HG03103 (cell line): ENCODE measurements around the gene SMTNL2.
"Not testable (repeated sequence)": the region's sequence is repeated elsewhere in the genome, so short reads cannot be mapped to it uniquely, and the experiment has no call there.

Source experiments
- ATAC-seq: cut with Tn5 transposase; IDR thresholded peaks from one replicate; pipeline ENCODE4 v1.9.1; 2021; ENCODE audit warnings: low read depth; ENCODE audit not compliant: unreplicated experiment

SMTNL2 gene

DNA sequence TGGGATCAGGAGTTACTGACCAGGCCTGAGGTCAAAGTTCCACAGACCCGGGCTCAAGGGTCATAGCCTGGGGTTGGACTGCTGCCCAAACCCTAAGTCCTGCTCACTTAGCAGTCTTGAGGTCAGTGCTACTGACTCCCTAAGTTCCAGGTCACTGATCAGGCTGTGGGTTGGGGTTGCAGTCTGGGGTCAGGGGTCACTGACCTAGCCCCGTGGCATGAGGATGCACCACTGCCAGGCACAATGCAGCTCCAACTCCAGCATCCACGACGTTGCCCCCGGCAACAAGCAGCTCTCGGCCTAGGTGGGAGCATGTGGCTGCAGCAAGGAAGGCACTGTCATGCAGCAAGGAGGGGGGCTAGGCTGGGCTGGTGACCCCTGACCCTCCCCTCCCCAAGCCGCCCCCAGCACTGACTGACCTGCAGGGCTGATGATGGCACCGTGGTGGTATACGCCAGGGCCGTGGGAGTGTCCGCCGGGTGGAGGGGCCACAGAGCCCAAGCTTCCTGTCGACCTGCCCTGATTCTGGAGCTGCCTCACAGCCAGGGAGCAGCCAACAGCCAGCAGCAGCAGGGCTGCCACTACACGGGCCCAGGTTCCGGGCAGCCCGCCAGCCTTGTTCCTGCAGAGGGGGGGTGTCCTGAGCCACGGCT, 25.1 kb upstream of the SMTNL2 start:
- ATAC-seq = no peak

DNA sequence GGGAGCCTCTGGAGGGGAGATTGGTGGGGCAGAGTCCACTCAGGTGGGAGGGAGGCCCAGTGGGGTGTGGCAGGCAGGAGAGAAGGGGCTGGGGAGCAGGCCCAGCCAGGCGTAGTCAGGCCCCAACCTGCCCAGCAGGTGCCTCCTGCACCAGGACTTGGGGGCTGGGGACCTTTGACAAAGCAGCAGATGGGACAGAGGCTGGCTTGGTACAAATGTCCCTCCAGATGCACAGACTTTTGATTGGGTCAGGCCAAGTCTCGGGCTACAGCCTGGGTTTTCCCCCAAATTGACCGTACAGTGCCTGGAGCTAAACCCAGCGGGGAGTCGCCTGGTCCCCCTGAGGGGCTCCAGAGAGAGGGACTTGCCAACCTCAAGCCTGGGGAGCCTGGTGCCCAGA, 24.4 kb upstream of the SMTNL2 start:
- no peak for ATAC-seq

DNA sequence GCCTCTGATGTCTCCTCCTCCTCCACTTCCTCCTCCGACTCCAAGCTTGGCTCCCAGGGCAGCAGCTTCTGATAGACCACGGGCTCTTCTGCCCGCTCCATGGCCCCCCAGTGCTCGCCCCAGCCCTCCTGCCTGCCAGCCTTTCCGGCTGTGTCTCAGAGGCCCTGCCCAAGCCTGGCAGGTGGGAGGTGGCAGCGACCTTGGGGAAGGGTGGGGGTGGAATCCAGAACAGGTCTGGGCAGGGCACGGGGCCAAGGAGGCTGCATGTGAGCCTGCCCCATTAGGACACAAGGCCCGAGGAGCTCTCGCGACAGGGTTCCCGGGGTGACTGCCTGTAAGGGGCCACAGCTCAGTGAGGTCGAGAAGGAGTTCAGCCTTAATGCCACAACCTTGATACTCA, 23.9 kb upstream of the SMTNL2 start, which contains the start of gene GGT6:
GGT6 (minus strand) TSS at position 157 of the 400 bp plus-strand sequence; CDS start at position 101, 56 bp downstream.
- ATAC-seq = no peak

DNA sequence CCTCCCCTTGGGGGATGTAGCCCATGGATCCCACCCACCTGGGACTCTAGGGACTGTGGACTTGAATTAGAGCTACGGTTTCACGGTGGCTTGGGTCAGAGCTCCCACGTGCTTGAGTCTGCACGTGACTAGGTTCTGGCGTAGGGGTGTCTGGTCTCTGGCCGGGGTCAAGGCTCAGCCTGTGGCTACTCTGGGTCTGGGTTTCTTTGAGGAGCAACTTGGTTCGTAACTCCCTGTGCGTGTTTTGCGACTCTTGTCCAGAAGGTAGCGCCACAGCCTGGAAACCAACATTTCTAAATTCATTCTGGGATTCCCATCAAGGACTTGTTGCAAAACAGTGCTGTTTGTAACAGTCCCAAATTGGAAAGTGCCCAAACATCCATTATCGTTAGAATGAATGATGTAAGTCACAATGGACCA, 23.5 kb upstream of the SMTNL2 start:
- no peak for ATAC-seq

DNA sequence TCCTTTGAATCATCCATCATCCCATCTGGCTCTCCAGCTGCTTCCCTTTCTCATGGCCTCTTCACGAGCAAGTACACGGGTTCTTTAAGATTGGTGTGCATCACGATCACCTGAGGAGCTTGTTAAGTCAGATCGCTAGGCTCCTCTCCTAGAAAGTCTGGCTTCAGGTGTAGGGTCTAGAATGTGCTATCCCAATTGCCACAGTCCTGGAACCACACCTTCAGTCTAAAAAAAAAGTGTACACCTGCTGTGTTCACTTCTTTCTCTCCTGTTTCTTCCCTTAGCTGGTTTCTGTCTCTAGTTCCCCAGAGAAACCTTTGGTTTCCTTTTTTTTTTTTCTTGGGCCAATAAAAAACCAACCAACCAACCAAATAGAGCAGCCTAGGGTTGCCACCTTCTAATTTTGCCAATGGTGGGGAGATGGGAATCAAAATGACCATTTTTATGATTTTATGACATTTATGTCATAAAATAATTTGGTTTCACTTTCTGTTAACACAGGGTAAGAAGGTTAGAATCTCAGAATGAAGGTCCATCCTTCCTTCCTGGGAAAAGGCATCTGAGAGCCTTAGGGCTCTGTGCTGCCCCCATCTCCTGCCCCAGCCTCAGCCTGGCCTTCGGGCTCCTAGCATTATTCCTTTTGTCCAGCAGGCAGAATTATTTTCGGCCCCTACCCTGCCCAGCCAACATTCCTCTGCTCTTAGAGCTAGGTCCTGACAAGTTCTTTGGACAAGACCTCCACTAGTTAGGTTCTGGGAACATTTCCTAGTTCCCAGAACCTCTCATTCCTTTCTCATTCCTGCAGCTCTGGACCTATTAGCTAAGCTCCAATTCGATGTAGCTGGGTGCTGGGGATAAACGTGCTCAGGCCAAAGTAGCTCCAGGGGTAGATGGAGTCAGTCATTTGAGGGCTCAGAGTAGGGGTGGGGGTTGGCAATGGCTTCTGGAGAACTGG, 22.0 kb upstream of the SMTNL2 start:
- no peak for ATAC-seq

DNA sequence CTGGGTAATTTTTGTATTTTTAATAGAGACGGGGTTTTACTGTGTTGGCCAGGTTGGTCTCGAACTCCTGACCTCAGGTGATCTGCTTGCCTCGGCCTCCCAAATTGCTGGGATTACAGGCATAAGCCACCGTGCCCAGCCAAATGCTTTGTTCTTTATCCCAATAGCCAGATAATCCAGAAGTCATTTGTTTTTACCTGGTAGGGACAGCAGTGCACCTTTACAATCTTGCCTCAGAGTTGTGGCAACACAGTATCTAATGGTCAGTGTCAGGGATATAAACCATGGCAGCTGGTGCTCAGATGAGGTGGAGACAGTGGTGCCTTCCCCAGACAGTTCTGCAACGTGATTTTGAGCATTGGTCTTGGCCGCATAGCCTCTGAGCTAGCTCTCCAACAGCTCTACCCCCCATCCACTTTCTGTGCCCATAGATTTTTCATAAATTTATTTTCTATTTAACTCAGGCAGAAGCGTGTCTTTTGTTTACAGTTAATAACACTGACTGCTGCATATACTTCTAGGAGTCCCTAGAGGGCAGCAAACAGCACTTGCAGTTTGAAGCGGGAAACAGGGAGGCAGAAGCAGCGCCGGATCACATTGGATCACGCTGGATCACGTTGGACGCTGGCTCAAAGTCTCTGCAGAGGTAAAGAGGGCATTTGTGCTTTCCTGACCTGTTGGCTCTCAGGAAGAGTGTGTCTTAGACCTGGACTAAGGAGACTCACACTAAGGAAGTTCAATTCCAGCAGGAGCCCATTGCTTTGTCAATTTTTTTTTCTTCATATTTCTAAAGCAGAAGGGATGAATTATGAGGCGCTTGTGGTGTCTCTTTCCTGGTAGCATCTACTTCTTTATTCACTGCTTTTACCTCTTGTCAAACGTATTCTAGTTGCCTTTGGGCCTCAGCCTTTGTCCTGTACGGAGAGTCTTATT, 18.9 kb upstream of the SMTNL2 start:
- no peak for ATAC-seq

DNA sequence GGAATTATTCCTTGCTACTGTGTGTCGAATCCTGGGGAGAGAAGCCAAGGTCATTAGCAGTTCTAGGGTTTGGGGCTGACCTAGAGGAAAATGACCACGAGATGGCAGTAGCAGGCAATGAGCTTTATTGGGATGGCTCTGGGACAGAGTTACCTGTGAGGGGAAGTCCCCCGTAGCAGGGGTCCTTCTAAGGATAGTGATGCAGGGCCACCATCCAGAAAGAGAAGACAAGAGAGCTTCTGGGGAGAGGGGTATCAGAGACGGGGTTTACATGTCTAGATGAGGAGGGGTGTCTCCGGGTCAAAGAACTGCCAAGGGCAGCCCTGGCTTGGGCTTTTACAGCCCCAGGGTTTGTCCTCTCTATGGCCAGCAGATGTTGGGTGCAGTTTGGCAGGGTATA, 17.5 kb upstream of the SMTNL2 start:
- no peak for ATAC-seq

DNA sequence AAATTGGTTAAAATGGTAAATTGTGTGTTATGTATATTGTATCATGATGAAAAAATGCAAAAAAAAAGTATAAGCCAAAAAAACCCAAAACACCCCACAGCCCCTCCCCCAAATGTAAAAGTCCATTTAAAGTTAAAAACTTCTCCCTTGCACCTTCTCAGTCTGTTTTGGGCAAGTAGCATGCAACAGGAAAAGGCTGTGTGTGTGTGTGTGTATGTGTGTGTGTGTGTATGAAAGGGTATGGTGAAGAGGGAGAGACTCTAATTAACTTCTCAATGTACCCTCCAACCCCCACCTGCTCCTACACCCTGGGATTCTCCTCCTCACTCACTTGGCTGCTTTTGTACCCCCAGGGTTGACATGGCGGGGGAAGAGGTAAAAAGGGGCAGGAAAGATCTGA, 14.7 kb upstream of the SMTNL2 start:
- no peak for ATAC-seq

DNA sequence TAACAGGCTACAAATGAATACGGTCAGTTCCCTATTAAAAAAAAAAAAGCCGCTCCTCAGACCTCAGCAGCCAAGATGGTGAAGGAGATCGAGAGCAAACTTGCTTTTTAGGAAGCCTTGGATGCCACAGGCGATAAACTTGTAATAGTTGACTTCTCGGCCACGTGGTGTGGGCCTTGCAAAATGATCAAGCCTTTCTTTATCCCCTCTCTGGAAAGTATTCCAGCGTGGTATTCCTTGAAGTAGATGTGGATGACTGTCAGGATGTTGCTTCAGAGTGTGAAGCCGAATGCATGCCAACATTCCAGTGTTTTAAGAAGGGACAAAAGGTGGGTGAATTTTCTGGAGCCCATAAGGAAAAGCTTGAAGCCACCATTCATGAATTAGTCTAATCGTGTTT, 12.2 kb upstream of the SMTNL2 start:
- ATAC-seq = no peak

DNA sequence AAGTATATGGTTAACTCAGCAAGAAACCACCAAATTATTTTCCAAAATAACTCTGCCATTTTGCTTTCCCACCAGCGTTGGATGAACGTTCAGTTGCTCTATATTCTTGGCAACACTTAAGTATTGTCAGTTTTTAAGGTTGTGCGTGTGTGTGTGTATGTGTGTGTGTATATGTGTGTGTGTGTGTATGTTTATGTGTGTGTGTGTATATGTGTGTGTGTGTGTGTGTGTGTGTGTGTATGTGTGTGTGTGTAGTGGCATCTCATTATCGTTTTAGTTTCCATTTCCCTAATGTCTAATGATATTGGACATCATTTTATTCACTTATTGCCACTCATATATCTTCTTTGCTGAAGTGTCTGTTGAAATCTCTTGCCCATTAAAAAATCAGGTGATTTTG, 11.2 kb upstream of the SMTNL2 start:
- ATAC-seq = no peak

DNA sequence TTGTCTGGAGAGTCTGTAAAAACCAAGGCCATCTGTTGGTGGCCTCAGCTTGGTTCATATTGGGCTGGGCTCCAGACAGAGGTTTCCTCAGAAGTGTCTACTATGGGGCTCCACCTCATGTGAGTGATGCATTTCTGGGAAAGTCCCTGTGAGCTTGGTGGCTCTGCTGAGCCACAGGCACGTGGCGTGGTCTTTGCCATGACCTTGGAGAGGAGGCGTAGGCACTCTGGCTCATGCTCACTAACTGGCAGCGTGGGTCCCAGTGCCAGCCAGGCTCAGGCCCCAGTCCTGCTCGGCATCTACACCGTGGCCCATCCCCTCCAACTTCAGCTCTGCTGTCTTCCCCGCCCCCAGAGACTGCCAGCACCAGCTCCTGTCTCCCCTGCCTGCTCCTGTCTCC, 10.7 kb upstream of the SMTNL2 start:
- ATAC-seq = no peak

DNA sequence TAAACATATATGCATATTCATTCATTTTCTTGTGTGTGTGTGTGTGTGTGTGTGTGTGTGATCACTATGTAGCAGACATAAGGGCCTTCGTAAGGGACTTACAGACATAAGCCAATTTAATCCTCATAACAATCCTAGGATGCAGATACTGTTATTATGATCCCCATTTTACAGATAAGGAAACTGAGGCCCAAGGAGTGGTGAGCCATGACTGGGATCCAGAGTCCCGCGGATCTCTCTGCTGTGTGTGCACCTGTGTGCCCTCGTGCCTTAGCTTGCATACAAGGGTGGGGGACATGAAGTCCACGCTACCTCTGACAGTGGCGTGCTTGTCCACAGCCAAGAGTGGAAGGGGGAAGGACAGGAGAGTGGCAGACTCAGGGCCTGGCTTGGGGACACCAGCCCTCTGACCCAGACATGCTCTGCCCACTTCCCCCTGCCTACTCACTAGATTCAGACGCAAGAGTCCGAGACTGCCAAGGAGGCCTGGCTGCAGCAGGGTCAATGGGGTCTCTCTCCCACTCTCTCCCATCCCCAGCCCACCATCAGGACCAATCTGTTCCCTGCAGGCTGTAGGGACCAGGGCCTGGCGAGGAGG, 9.8 kb upstream of the SMTNL2 start:
- no peak for ATAC-seq

DNA sequence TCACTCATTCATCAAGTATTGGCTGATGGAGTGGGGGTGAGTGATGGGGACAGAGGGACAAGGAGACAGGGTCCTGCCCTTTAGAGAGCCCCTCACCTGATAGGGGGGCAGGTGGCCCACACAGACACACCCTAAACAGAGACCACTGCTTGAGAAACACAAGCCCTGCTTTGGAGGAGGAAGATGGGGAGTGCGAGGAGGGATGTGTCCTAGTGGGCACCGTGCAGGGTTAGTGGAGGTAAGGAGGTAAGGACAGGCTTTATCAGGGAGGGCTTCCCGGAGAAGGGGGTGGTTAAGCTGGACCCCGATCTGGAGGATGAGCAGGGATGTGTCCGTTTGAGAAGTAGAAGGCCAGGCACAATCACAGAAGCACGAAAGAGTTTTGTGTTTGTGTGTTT, 8.2 kb upstream of the SMTNL2 start:
- ATAC-seq = no peak

DNA sequence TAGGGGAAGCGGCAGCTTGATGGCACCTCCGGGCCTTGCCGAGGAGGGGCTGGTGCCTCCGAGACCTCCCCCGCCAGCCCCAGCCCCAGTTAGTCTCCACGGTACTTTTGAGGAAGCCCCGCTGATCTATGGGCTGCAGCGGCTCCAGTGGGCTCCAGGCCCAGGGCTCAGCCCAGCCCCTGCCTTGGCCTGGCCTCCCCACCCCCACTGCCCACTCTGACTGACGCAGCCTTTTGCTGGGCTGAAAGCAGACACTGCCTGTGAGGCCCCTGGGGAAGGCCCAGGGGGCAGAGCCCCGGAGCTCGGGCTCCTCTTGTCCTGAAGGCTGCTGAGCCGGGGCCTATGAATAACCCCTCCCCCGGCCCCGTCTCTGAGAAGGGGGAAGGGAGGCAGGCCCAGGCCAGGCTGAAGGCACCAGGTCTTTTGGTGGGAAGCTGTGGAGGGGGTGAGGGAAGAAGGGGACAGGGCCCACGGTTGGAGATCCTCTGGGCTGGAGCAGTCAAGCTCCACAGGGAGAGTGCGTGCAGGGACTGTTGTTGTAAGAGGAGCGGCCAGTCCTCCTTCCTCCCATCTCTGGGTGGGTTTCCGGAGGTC, 7.5 kb upstream of the SMTNL2 start:
- no peak for ATAC-seq

DNA sequence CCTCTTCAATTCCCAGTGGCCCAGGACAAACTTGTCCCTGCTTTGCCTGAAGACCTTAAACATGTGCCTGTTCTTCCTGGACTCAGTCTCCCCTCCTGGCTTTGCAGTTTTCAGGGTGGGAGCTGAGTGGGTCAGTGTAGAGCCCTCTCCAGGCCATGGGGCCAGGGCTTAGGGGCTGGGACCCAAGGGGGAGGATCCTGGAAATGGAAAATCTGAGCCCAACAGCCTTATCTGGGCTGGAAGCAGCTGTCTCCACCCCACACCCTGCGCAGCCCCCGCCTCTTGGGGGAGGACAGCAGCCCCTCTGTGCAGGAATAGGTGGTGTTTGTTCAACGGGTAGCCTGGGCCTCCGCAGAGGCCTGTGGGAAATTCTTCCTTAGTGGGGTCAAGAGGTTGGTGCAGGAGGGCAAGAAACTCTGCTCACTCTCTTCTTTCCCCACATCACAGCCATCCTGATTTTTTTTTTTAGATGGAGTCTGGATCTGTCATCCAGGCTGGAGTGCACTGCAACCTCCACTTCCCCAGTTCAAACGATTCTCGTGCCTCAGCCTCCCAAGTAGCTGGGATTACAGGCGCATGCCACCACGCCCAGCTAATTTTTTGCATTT, 6.8 kb upstream of the SMTNL2 start:
- ATAC-seq = no peak

DNA sequence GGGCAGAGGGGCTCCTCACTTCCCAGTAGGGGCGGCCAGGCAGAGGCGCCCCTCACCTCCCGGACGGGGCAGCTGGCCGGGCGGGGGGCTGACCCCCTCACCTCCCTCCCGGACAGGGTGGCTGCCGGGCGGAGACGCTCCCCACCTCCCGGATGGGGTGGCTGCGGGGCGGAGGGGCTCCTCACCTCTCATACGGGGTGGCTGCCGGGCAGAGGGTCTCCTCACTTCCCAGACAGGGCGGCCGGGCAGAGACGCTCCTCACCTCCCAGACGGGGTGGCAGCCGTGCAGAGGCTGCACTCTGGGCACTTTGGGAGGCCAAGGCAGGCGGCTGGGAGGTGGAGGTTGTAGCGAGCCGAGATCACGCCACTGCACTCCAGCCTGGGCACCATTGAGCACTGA, 6.0 kb upstream of the SMTNL2 start:
- ATAC-seq = not testable (repeated sequence)

DNA sequence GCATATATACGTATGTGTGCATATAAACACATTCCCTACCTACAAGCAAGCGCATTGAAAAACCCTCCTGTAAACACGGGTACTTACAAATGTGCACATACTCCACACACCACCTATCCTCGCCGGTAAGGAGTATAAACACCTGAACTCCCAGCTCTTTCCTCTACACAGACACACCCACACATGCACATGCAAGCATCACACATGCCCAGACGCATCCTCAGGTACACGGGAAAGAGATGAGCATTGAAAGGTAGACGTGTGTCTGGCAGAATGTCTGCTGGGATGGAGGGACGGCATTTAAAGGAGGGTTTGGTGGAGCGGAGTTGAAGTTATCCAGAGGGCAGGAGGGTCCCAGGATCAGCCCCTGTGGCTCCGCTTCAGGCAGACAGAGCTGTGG, 4.7 kb upstream of the SMTNL2 start:
- ATAC-seq = no peak

DNA sequence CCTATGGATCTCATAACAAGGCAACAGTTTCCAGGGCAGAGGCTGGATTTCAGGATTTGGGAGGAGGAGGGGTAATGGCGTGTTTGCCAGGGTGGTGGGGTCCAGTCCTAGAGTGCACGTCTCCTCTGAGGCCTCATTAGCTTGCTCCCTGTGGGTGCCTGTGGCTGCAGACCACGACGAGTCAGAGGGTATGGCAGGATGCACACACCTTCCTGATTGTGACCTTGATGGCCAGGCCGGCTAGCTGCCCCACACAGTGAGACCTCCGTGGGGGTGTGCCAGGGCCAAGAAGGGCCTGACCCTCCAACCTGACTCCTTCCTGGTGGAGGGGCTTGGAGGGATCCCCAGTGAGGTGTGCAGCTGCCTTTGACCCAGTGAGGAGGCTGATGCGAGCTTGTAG, 4.0 kb upstream of the SMTNL2 start:
- no peak for ATAC-seq

DNA sequence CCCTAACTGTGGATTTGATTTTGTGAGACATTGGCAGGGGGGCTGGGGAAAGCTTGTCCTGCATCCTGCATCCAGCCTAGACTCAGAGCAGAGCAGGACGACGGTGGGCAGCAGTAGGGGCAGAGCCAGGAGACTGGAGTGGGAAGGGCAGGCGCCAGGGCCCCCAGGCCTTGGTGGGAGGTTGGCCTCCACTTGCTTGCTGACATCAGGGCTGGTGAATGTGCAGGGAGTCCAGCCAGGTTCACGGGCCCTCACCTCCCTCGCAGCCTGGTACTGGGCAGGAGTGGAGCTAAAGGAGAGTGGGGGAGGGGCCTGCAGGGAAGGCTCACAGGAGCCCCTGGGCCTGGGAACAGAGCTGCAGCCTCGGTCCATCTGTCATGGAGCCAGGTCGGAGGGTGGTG, 2.2 kb upstream of the SMTNL2 start:
- ATAC-seq = no peak

DNA sequence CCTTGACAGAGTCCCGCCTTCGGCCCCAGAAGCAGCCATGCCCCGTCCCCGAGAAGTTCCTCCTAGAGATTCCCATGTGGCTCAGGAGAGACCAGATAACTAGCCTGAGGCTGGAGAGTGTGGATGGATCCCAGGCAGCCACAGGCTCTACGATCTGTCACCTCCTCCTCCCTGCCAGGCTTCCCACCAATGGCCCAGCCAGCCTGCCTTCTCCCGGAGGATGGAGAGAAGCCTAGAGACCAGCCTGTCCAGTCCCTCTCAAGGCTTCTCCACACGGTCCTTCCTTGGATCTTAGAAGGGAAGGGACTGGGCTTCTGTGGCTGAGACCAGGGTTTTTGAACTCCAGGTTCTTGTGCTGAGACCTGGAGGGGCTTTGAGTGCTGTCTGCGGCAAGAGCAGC, 1.6 kb upstream of the SMTNL2 start:
- ATAC-seq = no peak
